DOHH2 (cell line): ENCODE measurements around the gene CTNNBIP1.

Experiments
- CTCF ChIP-seq: fragments of 200-600 bp; sonication (generic); IDR thresholded peaks from one replicate; pipeline ENCODE4 v1.5.1; 2014; ENCODE audit warnings: antibody characterized with exemption, mild to moderate bottlenecking, low read depth, low read length; ENCODE audit not compliant: poor library complexity, severe bottlenecking
- EZH2phosphoT487 ChIP-seq: fragments of 200-600 bp; sonication (generic); IDR thresholded peaks from 2 replicates; pipeline ENCODE4 v1.6.1; 2017; ENCODE audit warnings: borderline replicate concordance, mild to moderate bottlenecking, antibody characterized with exemption, low read length, moderate library complexity, mixed read lengths

GRCh38 chr1:9833632-9834031 lies 76.4 kb downstream of the CTNNBIP1 start:
- no peak for TF ChIP-seq CTCF
- no peak for TF ChIP-seq EZH2phosphoT487
